Upper lobe of left lung (tissue), 6 donors: Measurements from ENCODE around the gene VPS33B. TPM values are rescaled to one million over a fixed set of nuclear protein-coding genes. Genes with fewer than 3 reads are reported as not detected.

Experiments
- ATAC-seq, 2 donors: fragments of 200-7000 bp; cut with Tn5 transposase; one replicate each; pipeline ENCODE4 v1.9.1; 2022; ENCODE audit warnings: mild to moderate bottlenecking in 2 of 2, moderate library complexity in 2 of 2; ENCODE audit not compliant: low FRiP score in 2 of 2
- DNase-seq, 2 donors: peaks; one replicate each; pipeline ENCODE4 v3.0.0-alpha.2; 2019 to 2020
- H3K27ac ChIP-seq, 4 donors: fragments of 200-600 bp; sonication (generic); one replicate each; pipeline ENCODE4 v1.5.1; 2016 to 2019
- H3K27me3 ChIP-seq, 4 donors: fragments of 200-600 bp; sonication (generic); one replicate each; pipeline ENCODE4 v1.5.1; 2017 to 2019
- H3K36me3 ChIP-seq, 4 donors: fragments of 200-600 bp; sonication (generic); one replicate each; pipeline ENCODE4 v1.5.1; 2016 to 2019
- H3K4me1 ChIP-seq, 4 donors: fragments of 200-600 bp; sonication (generic); one replicate each; pipeline ENCODE4 v1.5.1; 2018 to 2019
- H3K4me3 ChIP-seq, 4 donors: fragments of 200-600 bp; sonication (generic); one replicate each; pipeline ENCODE4 v1.5.1; 2017 to 2019; ENCODE audit warnings: mild to moderate bottlenecking in 2 of 4, moderate library complexity in 1 of 4
- H3K9me3 ChIP-seq, 4 donors: fragments of 200-600 bp; sonication (generic); one replicate each; pipeline ENCODE4 v1.5.1; 2018 to 2019
- EP300 ChIP-seq, 4 donors: sonication (generic); formaldehyde crosslinking; IDR thresholded peaks; one replicate each; pipeline ENCODE4 v1.5.1; 2017; ENCODE audit warnings: antibody characterized with exemption in 4 of 4, control low read depth in 2 of 4
- POLR2A ChIP-seq, 4 donors: fragments of 450-650 bp; IDR thresholded peaks; one replicate each; pipeline ENCODE4 v1.5.1; 2016 to 2017; ENCODE audit warnings: antibody characterized with exemption in 4 of 4, mild to moderate bottlenecking in 2 of 4
- POLR2AphosphoS5 ChIP-seq, 2 donors: sonication (generic); formaldehyde crosslinking; IDR thresholded peaks; one replicate each; pipeline ENCODE4 v1.5.1; 2017; ENCODE audit warnings: antibody characterized with exemption in 2 of 2
- WGBS, 2 donors: methylation state at CpG; one replicate each; pipeline ENCODE4 v1.1.5; 2017 to 2018; 5-methylcytosine and 5-hydroxymethylcytosine counted together
- total RNA-seq, 6 donors: library from RNA; depleted of rRNA in 4 of 6; stranded (reverse); fragments of >200 nt in 4 of 6; gene quantifications; one replicate each; pipeline versions ENCODE4 v1.1.0 to v1.2.1, GENCODE V29; 2016 to 2021
- TF ChIP-seq, protein P1 (sequence below), 6 experiments: fragments of 450-650 bp in 4 of 6; fragments of 200-600 bp in 2 of 6; sonication (generic) in 2 of 6; IDR thresholded peaks; one replicate each; pipeline ENCODE4 v1.5.1; 2016 to 2019; ENCODE audit warnings: antibody characterized with exemption in 6 of 6
- donor health status: DM: no; HTN: no; CAD: no; lungs with moderate emphysema.
- donor health status: DM: no; HTN: yes; CAD: no; lungs with severe emphysema.

VPS33B gene
- total RNA-seq, 6 donors from 2014 or later, result 9.2 to 20.2 (median 14.8) TPM

DNA sequence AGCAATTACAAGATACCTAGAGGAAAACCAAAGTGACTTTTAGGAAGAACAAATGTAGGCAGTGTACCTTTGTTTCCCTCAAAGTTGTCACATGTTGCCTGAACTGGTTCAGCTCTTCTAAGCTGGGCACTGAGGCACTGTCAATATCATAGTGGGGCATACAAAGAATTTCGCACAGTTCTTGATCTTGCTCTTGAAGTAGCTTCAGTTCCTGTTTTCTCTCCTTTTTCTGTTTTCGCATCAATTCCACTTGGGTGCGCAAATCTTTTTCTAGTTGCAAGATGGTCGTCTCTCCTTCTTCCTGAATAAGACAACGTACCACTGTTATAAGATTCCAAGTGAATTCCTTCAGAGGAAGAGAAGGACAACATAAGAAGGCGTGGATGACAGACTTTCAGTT, 40.7 kb downstream of the VPS33B start:
- Histone ChIP-seq H3K4me1 (peaks cover 0 to 3% (median 0%) of the 10 kb centered on the region in 4 donors), H3K27me3 (no peaks in the 10 kb centered on the region), H3K27ac (no peak overlapping the region), H3K9me3 (no peaks in the 10 kb centered on the region), H3K4me3 (no peak overlapping the region), H3K36me3 (no peaks in the 10 kb centered on the region)
- no peak for TF ChIP-seq EP300 (IDR thresholded peaks at IDR 0.05)
- no peak for TF ChIP-seq POLR2AphosphoS5 (IDR thresholded peaks at IDR 0.05)
- no peak for TF ChIP-seq POLR2A (IDR thresholded peaks at IDR 0.05)
- TF ChIP-seq, protein P1, sequence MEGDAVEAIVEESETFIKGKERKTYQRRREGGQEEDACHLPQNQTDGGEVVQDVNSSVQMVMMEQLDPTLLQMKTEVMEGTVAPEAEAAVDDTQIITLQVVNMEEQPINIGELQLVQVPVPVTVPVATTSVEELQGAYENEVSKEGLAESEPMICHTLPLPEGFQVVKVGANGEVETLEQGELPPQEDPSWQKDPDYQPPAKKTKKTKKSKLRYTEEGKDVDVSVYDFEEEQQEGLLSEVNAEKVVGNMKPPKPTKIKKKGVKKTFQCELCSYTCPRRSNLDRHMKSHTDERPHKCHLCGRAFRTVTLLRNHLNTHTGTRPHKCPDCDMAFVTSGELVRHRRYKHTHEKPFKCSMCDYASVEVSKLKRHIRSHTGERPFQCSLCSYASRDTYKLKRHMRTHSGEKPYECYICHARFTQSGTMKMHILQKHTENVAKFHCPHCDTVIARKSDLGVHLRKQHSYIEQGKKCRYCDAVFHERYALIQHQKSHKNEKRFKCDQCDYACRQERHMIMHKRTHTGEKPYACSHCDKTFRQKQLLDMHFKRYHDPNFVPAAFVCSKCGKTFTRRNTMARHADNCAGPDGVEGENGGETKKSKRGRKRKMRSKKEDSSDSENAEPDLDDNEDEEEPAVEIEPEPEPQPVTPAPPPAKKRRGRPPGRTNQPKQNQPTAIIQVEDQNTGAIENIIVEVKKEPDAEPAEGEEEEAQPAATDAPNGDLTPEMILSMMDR (IDR thresholded peaks at IDR 0.05), result no peak
- ATAC-seq (no peak), DNase-seq (no peak)
- WGBS, 2 donors, result 83 to 85% methylated on average over 6 of the region's 6 CpGs

DNA sequence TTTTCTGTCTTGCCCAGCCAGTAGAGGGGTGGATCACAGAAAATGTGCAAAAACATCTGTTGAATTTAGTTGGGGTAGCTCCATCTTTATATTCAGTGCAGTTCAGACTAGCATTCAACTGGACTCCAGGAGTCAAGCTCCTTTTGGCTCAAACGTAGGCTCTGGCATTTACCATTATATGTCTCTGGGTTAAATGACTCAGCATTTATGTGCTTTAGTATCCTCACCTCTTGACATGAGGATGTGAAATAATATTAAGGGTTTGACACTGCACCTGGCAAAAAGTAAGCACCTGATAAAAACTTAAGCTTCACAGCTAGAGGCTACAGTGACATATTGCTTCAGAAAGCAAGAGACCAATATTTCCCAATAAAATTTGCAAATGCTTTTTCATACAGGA, 42.8 kb downstream of the VPS33B start:
- ATAC-seq, result no peak
- Histone ChIP-seq H3K4me3 (no peak overlapping the region), H3K9me3 (no peaks in the 10 kb centered on the region), H3K36me3 (peaks cover 0 to 6% (median 0%) of the 10 kb centered on the region in 4 donors), H3K27me3 (no peaks in the 10 kb centered on the region), H3K4me1 (peaks cover 0 to 3% (median 0%) of the 10 kb centered on the region in 4 donors), H3K27ac (no peak overlapping the region)
- no peak for TF ChIP-seq POLR2A (IDR thresholded peaks at IDR 0.05)
- TF ChIP-seq EP300 (IDR thresholded peaks at IDR 0.05), result no peak
- no peak for TF ChIP-seq POLR2AphosphoS5 (IDR thresholded peaks at IDR 0.05)
- TF ChIP-seq, protein P1 (IDR thresholded peaks at IDR 0.05), result no peak
- WGBS, 2 donors, result 70 to 74% methylated on average over 1 of the region's 1 CpG
- DNase-seq, result no peak

DNA sequence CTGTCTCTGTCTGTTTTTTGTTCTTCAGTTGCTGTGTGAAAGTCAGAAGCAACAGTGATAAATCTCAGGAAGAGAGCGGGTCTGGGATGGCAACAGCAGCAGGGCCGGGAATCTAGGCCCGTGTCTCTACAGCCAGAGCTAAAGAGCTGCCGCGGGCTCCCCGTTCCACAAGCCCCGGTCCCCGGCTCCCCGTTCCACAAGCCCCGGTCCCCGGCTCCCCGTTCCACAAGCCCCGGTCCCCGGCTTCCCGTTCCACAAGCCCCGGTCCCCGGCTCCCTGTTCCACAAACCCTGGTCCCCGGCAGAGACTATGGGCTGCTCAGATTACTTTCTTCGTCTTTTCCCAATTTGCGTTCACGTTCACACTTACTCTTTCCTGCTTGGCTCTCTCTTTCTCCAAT, 48.2 kb downstream of the VPS33B start:
- no peaks in the 10 kb centered on the region for H3K27me3 ChIP-seq
- H3K36me3 ChIP-seq, result peaks cover 0 to 15% (median 8%) of the 10 kb centered on the region in 4 donors
- DNase-seq (peak in 1 of 2 donors; percentile 62), ATAC-seq (no peak)
- 93 to 95% methylated on average over 20 to 21 of the region's 21 CpGs for WGBS, 2 donors
- no peak for TF ChIP-seq EP300 (IDR thresholded peaks at IDR 0.05)
- TF ChIP-seq POLR2AphosphoS5 (IDR thresholded peaks at IDR 0.05), result no peak
- TF ChIP-seq, protein P1 (IDR thresholded peaks at IDR 0.05), result no peak
- no peak for TF ChIP-seq POLR2A (IDR thresholded peaks at IDR 0.05)
- H3K9me3 ChIP-seq, result no peaks in the 10 kb centered on the region
- no peak overlapping the region for H3K4me3 ChIP-seq
- no peak overlapping the region for H3K27ac ChIP-seq
- H3K4me1 ChIP-seq, result no peaks in the 10 kb centered on the region

DNA sequence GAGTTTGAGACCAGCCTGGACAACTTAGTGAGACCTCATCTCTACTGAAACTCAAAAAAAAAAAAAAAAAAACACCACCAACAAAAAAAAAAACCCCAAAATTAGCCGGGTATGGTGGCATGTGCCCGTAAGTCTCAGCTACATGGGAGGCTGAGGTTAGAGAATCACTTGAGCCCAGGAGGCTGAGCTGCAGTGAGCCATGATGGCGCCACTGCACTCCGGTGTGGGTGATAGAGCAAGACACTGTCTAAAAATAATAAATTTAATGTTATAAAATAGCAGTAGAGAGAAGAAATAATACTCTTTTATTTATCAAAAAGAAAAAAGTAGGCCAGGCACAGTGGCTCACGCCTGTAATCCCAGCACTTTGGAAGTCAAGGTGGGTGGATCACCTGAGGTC, 50.3 kb downstream of the VPS33B start:
- Histone ChIP-seq H3K4me3 (no peak overlapping the region), H3K9me3 (no peaks in the 10 kb centered on the region), H3K36me3 (peaks cover 0 to 20% (median 15%) of the 10 kb centered on the region in 4 donors), H3K4me1 (no peaks in the 10 kb centered on the region), H3K27ac (no peak overlapping the region), H3K27me3 (no peaks in the 10 kb centered on the region)
- TF ChIP-seq, protein P1 (IDR thresholded peaks at IDR 0.05), result no peak
- TF ChIP-seq POLR2A (IDR thresholded peaks at IDR 0.05) (no peak), EP300 (IDR thresholded peaks at IDR 0.05) (no peak), POLR2AphosphoS5 (IDR thresholded peaks at IDR 0.05) (no peak)
- DNase-seq (no peak), ATAC-seq (no peak)
- WGBS, 2 donors, result 86 to 94% methylated on average over 5 of the region's 5 CpGs

DNA sequence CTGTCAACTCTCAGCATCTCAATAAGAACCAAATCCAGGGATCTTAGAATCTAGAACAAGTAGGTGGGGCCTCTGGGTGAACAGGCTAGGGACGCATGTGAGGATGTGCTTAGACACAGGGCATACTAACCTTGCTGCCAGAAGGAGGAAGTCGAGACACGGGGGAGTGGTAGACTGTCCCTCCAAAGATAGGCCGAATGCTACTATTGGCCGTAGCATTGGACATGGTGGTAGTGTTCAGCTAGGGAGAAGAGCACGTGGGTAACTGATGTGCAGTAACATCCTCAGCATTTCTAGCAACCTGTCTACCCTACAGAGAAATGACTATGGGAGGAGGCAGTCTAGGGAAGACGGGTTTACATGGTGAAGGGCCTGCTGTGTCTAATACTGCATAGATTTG, 52.1 kb downstream of the VPS33B start:
- TF ChIP-seq EP300 (IDR thresholded peaks at IDR 0.05) (no peak), POLR2A (IDR thresholded peaks at IDR 0.05) (no peak), POLR2AphosphoS5 (IDR thresholded peaks at IDR 0.05) (no peak)
- TF ChIP-seq, protein P1 (IDR thresholded peaks at IDR 0.05), result no peak
- ATAC-seq (no peak), DNase-seq (no peak)
- Histone ChIP-seq H3K4me1 (no peaks in the 10 kb centered on the region), H3K27ac (no peak overlapping the region), H3K27me3 (no peaks in the 10 kb centered on the region), H3K36me3 (peaks cover 0 to 23% (median 20%) of the 10 kb centered on the region in 4 donors), H3K4me3 (no peak overlapping the region), H3K9me3 (no peaks in the 10 kb centered on the region)
- WGBS, 2 donors, result 97% methylated on average over 5 to 7 of the region's 7 CpGs
